H9 (cell line): ENCODE measurements around the gene ATP6V1C2. TPM values are rescaled to one million over a fixed set of nuclear protein-coding genes. Genes with fewer than 3 reads are reported as not detected.

Experiments
- DNase-seq: peaks from one replicate; pipeline ENCODE4 v3.0.0-alpha.2; 2017
- H2AFZ ChIP-seq: one replicate; pipeline ENCODE4 v1.6.1; 2013; ENCODE audit warnings: mild to moderate bottlenecking, low read length, control low read depth, moderate library complexity
- H2AK5ac ChIP-seq: 2 replicates; pipeline ENCODE4 v1.6.1; 2013; ENCODE audit warnings: low read length, control low read depth, mixed read lengths; ENCODE audit not compliant: insufficient read length
- H2BK120ac ChIP-seq: one replicate; pipeline ENCODE4 v1.6.1; 2013; ENCODE audit warnings: low read depth, mild to moderate bottlenecking, low read length, control low read depth, inconsistent platforms; ENCODE audit not compliant: poor library complexity, severe bottlenecking
- H2BK12ac ChIP-seq: 2 replicates; pipeline ENCODE4 v1.6.1; 2013; ENCODE audit warnings: low read length, control low read depth, mixed read lengths, low read depth; ENCODE audit not compliant: insufficient read length
- H2BK15ac ChIP-seq: 2 replicates; pipeline ENCODE4 v1.6.1; 2013; ENCODE audit warnings: low read depth, low read length, control low read depth
- H2BK20ac ChIP-seq: one replicate; pipeline ENCODE4 v1.6.1; 2013; ENCODE audit warnings: low read depth, mild to moderate bottlenecking, low read length, control low read depth, inconsistent platforms; ENCODE audit not compliant: poor library complexity, severe bottlenecking
- H2BK5ac ChIP-seq: 2 replicates; pipeline ENCODE4 v1.6.1; 2013; ENCODE audit warnings: low read length, control low read depth, mixed read lengths; ENCODE audit not compliant: insufficient read length
- H3K14ac ChIP-seq: 2 replicates; pipeline ENCODE4 v1.6.1; 2013; ENCODE audit warnings: low read length, control low read depth; ENCODE audit not compliant: insufficient read depth
- H3K18ac ChIP-seq: 2 replicates; pipeline ENCODE4 v1.6.1; 2013; ENCODE audit warnings: low read depth, mild to moderate bottlenecking, mixed read lengths, low read length, control low read depth; ENCODE audit not compliant: insufficient read length
- H3K23ac ChIP-seq: 2 replicates; pipeline ENCODE4 v1.6.1; 2013; ENCODE audit warnings: low read length, control low read depth, mixed read lengths, low read depth; ENCODE audit not compliant: insufficient read length
- H3K23me2 ChIP-seq: 2 replicates; pipeline ENCODE4 v1.6.1; 2013; ENCODE audit warnings: low read depth, mild to moderate bottlenecking, mixed read lengths, low read length, control low read depth; ENCODE audit not compliant: insufficient read length, poor library complexity, severe bottlenecking
- H3K27ac ChIP-seq: 2 replicates; pipeline ENCODE4 v1.5.1; 2013; ENCODE audit warnings: low read length, control low read depth, mixed read lengths, low read depth; ENCODE audit not compliant: insufficient read length
- H3K27me3 ChIP-seq: 2 replicates; pipeline ENCODE4 v1.6.1; 2013; ENCODE audit warnings: low read length, control low read depth, inconsistent platforms; ENCODE audit not compliant: insufficient read depth
- H3K4ac ChIP-seq: 2 replicates; pipeline ENCODE4 v1.6.1; 2013; ENCODE audit warnings: low read depth, mild to moderate bottlenecking, control low read depth, inconsistent platforms, low read length, moderate library complexity
- H3K4me1 ChIP-seq: 2 replicates; pipeline ENCODE4 v1.6.1; 2013; ENCODE audit warnings: low read length, control low read depth, inconsistent platforms; ENCODE audit not compliant: insufficient read depth
- H3K4me2 ChIP-seq: 2 replicates; pipeline ENCODE4 v1.6.1; 2013; ENCODE audit warnings: low read length, control low read depth, mixed read lengths; ENCODE audit not compliant: insufficient read length, insufficient read depth
- H3K56ac ChIP-seq: 2 replicates; pipeline ENCODE4 v1.6.1; 2013; ENCODE audit warnings: low read depth, mild to moderate bottlenecking, mixed read lengths, low read length, control low read depth; ENCODE audit not compliant: insufficient read length
- H3K79me1 ChIP-seq: 2 replicates; pipeline ENCODE4 v1.6.1; 2013; ENCODE audit warnings: low read depth, mild to moderate bottlenecking, moderate library complexity, low read length, control low read depth, inconsistent platforms; ENCODE audit not compliant: insufficient read depth, poor library complexity, severe bottlenecking
- H3K79me2 ChIP-seq: 2 replicates; pipeline ENCODE4 v1.6.1; 2013; ENCODE audit warnings: low read length, control low read depth, inconsistent platforms; ENCODE audit not compliant: insufficient read depth
- H3K9ac ChIP-seq: 2 replicates; pipeline ENCODE4 v1.6.1; 2013; ENCODE audit warnings: low read length, control low read depth, mixed read lengths; ENCODE audit not compliant: insufficient read length; ENCODE audit errors: extremely low read depth
- H3K9me3 ChIP-seq: one replicate; pipeline ENCODE4 v1.6.1; 2013; ENCODE audit warnings: low read depth, low read length, inconsistent platforms; ENCODE audit not compliant: control insufficient read depth
- H3T11ph ChIP-seq: one replicate; pipeline ENCODE4 v1.6.1; 2013; ENCODE audit warnings: mild to moderate bottlenecking, low read length, control low read depth, inconsistent platforms
- H4K20me1 ChIP-seq: one replicate; pipeline ENCODE4 v1.6.1; 2013; ENCODE audit not compliant: control insufficient read depth, insufficient read length, insufficient read depth
- H4K5ac ChIP-seq: 2 replicates; pipeline ENCODE4 v1.6.1; 2013; ENCODE audit warnings: low read depth, mild to moderate bottlenecking, mixed read lengths, low read length, control low read depth; ENCODE audit not compliant: insufficient read length
- H4K8ac ChIP-seq: replicated peaks from 2 replicates; pipeline ENCODE4 v1.6.1; 2013; ENCODE audit warnings: low read length, control low read depth, mixed read lengths, low read depth; ENCODE audit not compliant: insufficient read length
- H4K91ac ChIP-seq: 2 replicates; pipeline ENCODE4 v1.6.1; 2013; ENCODE audit warnings: low read depth, mild to moderate bottlenecking, moderate library complexity, mixed read lengths, low read length, control low read depth; ENCODE audit not compliant: insufficient read length
- H3K27ac Mint-ChIP-seq, 3 experiments: 2 replicates in 2 of 3; 3 replicates in 1 of 3; pipeline ENCODE4 v1.8.0; 2020 to 2021; ENCODE audit warnings: mixed read lengths in 3 of 3, mild to moderate bottlenecking in 1 of 3, moderate library complexity in 1 of 3
- H3K27me3 Mint-ChIP-seq: 2 replicates; pipeline ENCODE4 v1.8.0; 2021; ENCODE audit warnings: low read depth, mild to moderate bottlenecking, moderate library complexity, mixed read lengths
- H3K36me3 Mint-ChIP-seq, 3 experiments: 2 replicates in 2 of 3; 3 replicates in 1 of 3; pipeline ENCODE4 v1.8.0; 2020 to 2021; ENCODE audit warnings: low read depth in 3 of 3, mixed read lengths in 3 of 3; ENCODE audit not compliant: insufficient read depth in 1 of 3
- H3K4me1 Mint-ChIP-seq, 2 experiments: 2 replicates each; pipeline ENCODE4 v1.8.0; 2020; ENCODE audit warnings: mixed read lengths in 2 of 2
- H3K4me3 Mint-ChIP-seq, 2 experiments: 2 replicates in 1 of 2; 3 replicates in 1 of 2; pipeline ENCODE4 v1.8.0; 2020 to 2021; ENCODE audit warnings: mild to moderate bottlenecking in 2 of 2, mixed read lengths in 2 of 2, moderate library complexity in 1 of 2
- H3K9me3 Mint-ChIP-seq, 2 experiments: 2 replicates in 1 of 2; 3 replicates in 1 of 2; pipeline ENCODE4 v1.8.0; 2020; ENCODE audit warnings: mild to moderate bottlenecking in 2 of 2, mixed read lengths in 2 of 2, moderate library complexity in 1 of 2
- CTCF ChIP-seq: fragments of 200-600 bp; sonication (generic); conservative IDR thresholded peaks from 3 replicates; pipeline ENCODE4 v1.8.0; 2021; ENCODE audit warnings: antibody characterized with exemption, mild to moderate bottlenecking
- WGBS: extraction: QIAGEN DNeasy Blood & Tissue Kit; methylation state at CpG from one replicate; pipeline ENCODE4 v1.1.7; 2013; ENCODE audit warnings: missing lambda C conversion rate, low lambda C conversion rate, mixed read lengths; ENCODE audit not compliant: insufficient read length; ENCODE audit errors: extremely low coverage; 5-methylcytosine and 5-hydroxymethylcytosine counted together
- total RNA-seq: library from RNA; stranded (reverse); gene quantifications from 2 replicates; pipeline ENCODE4 v1.2.1, GENCODE V29; 2021

Gene ATP6V1C2
- total RNA-seq, 1 experiment from 2014 or later: 1.2 TPM

- Mint-ChIP-seq H3K4me3 (no peak overlapping the region), H3K27ac (no peak overlapping the region), H3K27me3 (peaks cover 38% of the 10 kb centered on the region), H3K4me1 (peaks cover 16% of the 10 kb centered on the region in 2 experiments), H3K36me3 (no peaks in the 10 kb centered on the region), H3K9me3 (no peaks in the 10 kb centered on the region)
- H3K4me1 ChIP-seq: no peaks in the 10 kb centered on the region; the same call in 1 of the 2 replicates
- H3K14ac ChIP-seq: no peak overlapping the region
- H4K8ac ChIP-seq: no peak overlapping the region
- no CpG with 5 or more reads among the region's 8 CpGs for WGBS
- no peaks in the 10 kb centered on the region for H3K79me1 ChIP-seq
- no peak overlapping the region for H3K9ac ChIP-seq
- H3K27me3 ChIP-seq: no peaks in the 10 kb centered on the region
- H3K18ac ChIP-seq: no peak overlapping the region
- no peak overlapping the region for H3K4me2 ChIP-seq
- H2AK5ac ChIP-seq: no peak overlapping the region
- no peaks in the 10 kb centered on the region for H3K23me2 ChIP-seq
- H4K91ac ChIP-seq: no peak overlapping the region
- no peak overlapping the region for H3K4ac ChIP-seq
- no peak overlapping the region for H2BK15ac ChIP-seq
- TF ChIP-seq CTCF: no peak
- H2BK120ac ChIP-seq: no peak overlapping the region
- no peak overlapping the region for H4K5ac ChIP-seq
- no peak overlapping the region for H2BK5ac ChIP-seq
- H2BK20ac ChIP-seq: no peak overlapping the region
- no peak overlapping the region for H3K23ac ChIP-seq
- DNase-seq: no peak
- no peak overlapping the region for H3K27ac ChIP-seq
- no peak overlapping the region for H3T11ph ChIP-seq
- H2BK12ac ChIP-seq: no peak overlapping the region
- H3K9me3 ChIP-seq: no peaks in the 10 kb centered on the region
- H2AFZ ChIP-seq: no peak overlapping the region
- no peaks in the 10 kb centered on the region for H4K20me1 ChIP-seq
- no peak overlapping the region for H3K56ac ChIP-seq
- no peaks in the 10 kb centered on the region for H3K79me2 ChIP-seq
These were observed 112.7 kb downstream of the ATP6V1C2 start for GRCh38 chr2:10834068-10834655.

Other genes starting within 250 kb of the ATP6V1C2 start
- gene NOL10, start 31.7 kb upstream of the ATP6V1C2 start, total RNA-seq: 39.0 and 42.4 TPM in 2 replicates
- gene PDIA6, start 91.2 kb downstream of the ATP6V1C2 start, total RNA-seq: 296 and 301 TPM in 2 replicates
- gene KCNF1, start 190.3 kb downstream of the ATP6V1C2 start, total RNA-seq: 3.2 and 4.8 TPM in 2 replicates